Effector memory CD4-positive, alpha-beta T cell (primary cell): ENCODE measurements around the gene CEP83.
"Not testable (repeated sequence)": the region's sequence is repeated elsewhere in the genome, so short reads cannot be mapped to it uniquely, and the experiment has no call there.

Source experiments
- DNase-seq, 3 donors: peaks; one replicate each; pipeline ENCODE4 v3.0.0-alpha.2; 2020
- H3K27ac ChIP-seq: 2 replicates; pipeline ENCODE4 v1.7.0; 2013; ENCODE audit warnings: mild to moderate bottlenecking, low read length, moderate library complexity; ENCODE audit not compliant: insufficient read depth, poor library complexity, severe bottlenecking
- H3K27me3 ChIP-seq: replicated peaks from 2 replicates; pipeline ENCODE4 v1.7.0; 2013; ENCODE audit warnings: mild to moderate bottlenecking, low read length; ENCODE audit not compliant: insufficient read depth, control insufficient read depth, poor library complexity, severe bottlenecking
- H3K36me3 ChIP-seq: 2 replicates; pipeline ENCODE4 v1.7.0; 2013; ENCODE audit warnings: mild to moderate bottlenecking, low read length, moderate library complexity; ENCODE audit not compliant: control insufficient read depth, insufficient read depth
- H3K4me1 ChIP-seq: 2 replicates; pipeline ENCODE4 v1.7.0; 2013; ENCODE audit warnings: low read length, mild to moderate bottlenecking; ENCODE audit not compliant: control insufficient read depth, insufficient read depth, poor library complexity, severe bottlenecking
- H3K4me3 ChIP-seq: 2 replicates; pipeline ENCODE4 v1.7.0; 2013; ENCODE audit warnings: low read length, low read depth, mild to moderate bottlenecking; ENCODE audit not compliant: insufficient read depth, poor library complexity, severe bottlenecking
- H3K9me3 ChIP-seq: 2 replicates; pipeline ENCODE4 v1.7.0; 2013; ENCODE audit warnings: mild to moderate bottlenecking, low read length, moderate library complexity; ENCODE audit not compliant: control insufficient read depth

CEP83 gene

GRCh38 chr12:94435511-94435927 is 24.1 kb downstream of the CEP83 start:
- Histone ChIP-seq H3K36me3 (no peaks in the 10 kb centered on the region), H3K4me1 (no peaks in the 10 kb centered on the region), H3K27ac (no peak overlapping the region), H3K4me3 (no peak overlapping the region), H3K9me3 (no peaks in the 10 kb centered on the region), H3K27me3 (no peaks in the 10 kb centered on the region)
- DNase-seq = no peak

GRCh38 chr12:94434171-94434570 is 25.5 kb downstream of the CEP83 start:
- DNase-seq = no peak
- H3K4me3 ChIP-seq = no peak overlapping the region
- H3K27me3 ChIP-seq = no peaks in the 10 kb centered on the region
- no peaks in the 10 kb centered on the region for H3K9me3 ChIP-seq
- H3K4me1 ChIP-seq = no peaks in the 10 kb centered on the region
- H3K27ac ChIP-seq = no peak overlapping the region
- H3K36me3 ChIP-seq = no peaks in the 10 kb centered on the region

GRCh38 chr12:94433744-94434143 is 25.9 kb downstream of the CEP83 start:
- Histone ChIP-seq H3K36me3 (no peaks in the 10 kb centered on the region), H3K27me3 (no peaks in the 10 kb centered on the region), H3K4me1 (no peaks in the 10 kb centered on the region), H3K4me3 (no peak overlapping the region), H3K27ac (no peak overlapping the region), H3K9me3 (no peaks in the 10 kb centered on the region)
- DNase-seq = no peak

- no peak overlapping the region for H3K4me3 ChIP-seq
- no peaks in the 10 kb centered on the region for H3K27me3 ChIP-seq
- no peaks in the 10 kb centered on the region for H3K36me3 ChIP-seq
- no peak for DNase-seq
- no peaks in the 10 kb centered on the region for H3K4me1 ChIP-seq
- no peak overlapping the region for H3K27ac ChIP-seq
- no peaks in the 10 kb centered on the region for H3K9me3 ChIP-seq
Measured at GRCh38 chr12:94430304-94430703, 29.4 kb downstream of the CEP83 start.

GRCh38 chr12:94429633-94430032 is 30.0 kb downstream of the CEP83 start:
- no peak for DNase-seq

GRCh38 chr12:94429191-94429590 is 30.5 kb downstream of the CEP83 start:
- H3K27me3 ChIP-seq = no peaks in the 10 kb centered on the region
- no peak overlapping the region for H3K27ac ChIP-seq
- H3K36me3 ChIP-seq = no peaks in the 10 kb centered on the region
- DNase-seq = no peak
- no peaks in the 10 kb centered on the region for H3K4me1 ChIP-seq
- no peaks in the 10 kb centered on the region for H3K9me3 ChIP-seq
- H3K4me3 ChIP-seq = no peak overlapping the region

More at GRCh38 chr12:94429633-94430032, 30.0 kb downstream of the CEP83 start:
- Histone ChIP-seq H3K27ac (no peak overlapping the region), H3K4me3 (no peak overlapping the region), H3K27me3 (no peaks in the 10 kb centered on the region), H3K4me1 (no peaks in the 10 kb centered on the region), H3K36me3 (no peaks in the 10 kb centered on the region), H3K9me3 (no peaks in the 10 kb centered on the region)

- peaks cover 1% of the 10 kb centered on the region for H3K9me3 ChIP-seq
- H3K27me3 ChIP-seq = no peaks in the 10 kb centered on the region
- DNase-seq = no peak
- H3K4me3 ChIP-seq = no peak overlapping the region
- H3K36me3 ChIP-seq = no peaks in the 10 kb centered on the region
- H3K27ac ChIP-seq = no peak overlapping the region
- no peaks in the 10 kb centered on the region for H3K4me1 ChIP-seq
Measured at GRCh38 chr12:94427501-94428381, 31.9 kb downstream of the CEP83 start.

GRCh38 chr12:94426049-94426448 is 33.6 kb downstream of the CEP83 start:
- no peak overlapping the region for H3K4me3 ChIP-seq
- H3K36me3 ChIP-seq = no peaks in the 10 kb centered on the region
- H3K9me3 ChIP-seq = peaks cover 14% of the 10 kb centered on the region

GRCh38 chr12:94424830-94425229 is 34.8 kb downstream of the CEP83 start:
- not testable (repeated sequence) for H3K4me1 ChIP-seq, H3K27me3 ChIP-seq, DNase-seq, H3K36me3 ChIP-seq, H3K4me3 ChIP-seq, H3K27ac ChIP-seq
- peaks cover 14% of the 10 kb centered on the region for H3K9me3 ChIP-seq

More at GRCh38 chr12:94426049-94426448, 33.6 kb downstream of the CEP83 start:
- no peak for DNase-seq
- Histone ChIP-seq H3K27ac (no peak overlapping the region), H3K4me1 (no peaks in the 10 kb centered on the region), H3K27me3 (no peaks in the 10 kb centered on the region)

- Histone ChIP-seq H3K27me3 (no peaks in the 10 kb centered on the region), H3K36me3 (no peaks in the 10 kb centered on the region), H3K4me1 (no peaks in the 10 kb centered on the region), H3K4me3 (no peak overlapping the region), H3K9me3 (peaks cover 14% of the 10 kb centered on the region), H3K27ac (no peak overlapping the region)
- DNase-seq = no peak
Measured at GRCh38 chr12:94421868-94422740, 37.6 kb downstream of the CEP83 start.
